PC-3 (cell line): ENCODE data around the gene MCU. TPM values are rescaled to one million over a fixed set of nuclear protein-coding genes. Genes with fewer than 3 reads are reported as not detected.
"Not testable (repeated sequence)": the region's sequence is repeated elsewhere in the genome, so short reads cannot be mapped to it uniquely, and the experiment has no call there.

ENCODE experiments used
- ATAC-seq: fragments of 200-7000 bp; cut with Tn5 transposase; 2 replicates; pipeline ENCODE4 v1.9.1; 2020; ENCODE audit warnings: mild to moderate bottlenecking, moderate library complexity
- BruUV-seq: library from RNA; stranded (reverse); fragments of 400-500 nt; replicated peaks from 2 replicates; lab custom pipeline; 2021; lab: Mats Ljungman, UMichigan
- CTCF ChIA-PET: fragments of 300-600 bp; sonication (Branson Sonifier 250); formaldehyde crosslinking; loops from one replicate; lab custom pipeline; 2022; ENCODE audit warnings: antibody characterized with exemption; lab: Charles Lee
- POLR2A ChIA-PET: fragments of 300-600 bp; sonication (Branson Sonifier 250); formaldehyde crosslinking; loops from one replicate; lab custom pipeline; 2022; ENCODE audit warnings: antibody characterized with exemption; ENCODE audit not compliant: unreplicated experiment; lab: Charles Lee
- DNase-seq: peaks from one replicate; pipeline ENCODE4 v3.0.0-alpha.2; 2015
- H2AFZ ChIP-seq: fragments of 300-600 bp; sonication (generic); 2 replicates; pipeline ENCODE4 v1.6.0; 2016; ENCODE audit warnings: antibody characterized with exemption, low read length
- H3F3A ChIP-seq: fragments of 300-600 bp; sonication (generic); one replicate; pipeline ENCODE4 v1.6.0; 2017; ENCODE audit warnings: antibody characterized with exemption, low read length, control low read depth, mild to moderate bottlenecking; ENCODE audit not compliant: unreplicated experiment
- H3K27ac ChIP-seq: fragments of 300-600 bp; sonication (generic); 2 replicates; pipeline ENCODE4 v1.5.1; 2016; ENCODE audit warnings: mild to moderate bottlenecking, low read length
- H3K27me3 ChIP-seq: fragments of 300-600 bp; sonication (generic); 2 replicates; pipeline ENCODE4 v1.6.1; 2016; ENCODE audit warnings: low read length, mixed read lengths
- H3K36me3 ChIP-seq: fragments of 300-600 bp; sonication (generic); 2 replicates; pipeline ENCODE4 v1.6.1; 2016; ENCODE audit warnings: low read depth, mixed run types, low read length, mixed read lengths
- H3K4me1 ChIP-seq: fragments of 300-600 bp; sonication (generic); 2 replicates; pipeline ENCODE4 v1.5.1; 2016; ENCODE audit warnings: low read length; ENCODE audit not compliant: insufficient read depth
- H3K4me2 ChIP-seq: fragments of 300-600 bp; sonication (generic); 2 replicates; pipeline ENCODE4 v1.6.0; 2016; ENCODE audit warnings: low read length
- H3K4me3 ChIP-seq: fragments of 300-600 bp; sonication (generic); 2 replicates; pipeline ENCODE4 v1.5.1; 2016; ENCODE audit warnings: mild to moderate bottlenecking, low read length, mixed read lengths
- H3K79me2 ChIP-seq: fragments of 300-600 bp; sonication (generic); 2 replicates; pipeline ENCODE4 v1.6.1; 2017; ENCODE audit warnings: low read length, mixed read lengths
- H3K9ac ChIP-seq: fragments of 300-600 bp; sonication (generic); 2 replicates; pipeline ENCODE4 v1.6.0; 2016; ENCODE audit warnings: mild to moderate bottlenecking, low read length
- H3K9me2 ChIP-seq: fragments of 300-600 bp; sonication (generic); replicated peaks from 2 replicates; pipeline ENCODE4 v1.6.1; 2016; ENCODE audit warnings: mixed run types, low read length, mixed read lengths
- H3K9me3 ChIP-seq: fragments of 300-600 bp; sonication (generic); 2 replicates; pipeline ENCODE4 v1.6.1; 2016; ENCODE audit warnings: low read length, mixed read lengths
- H4K20me1 ChIP-seq: fragments of 300-600 bp; sonication (generic); 2 replicates; pipeline ENCODE4 v1.6.1; 2016; ENCODE audit warnings: low read length, mixed read lengths
- CTCF ChIP-seq: fragments of 300-600 bp; sonication (generic); conservative IDR thresholded peaks from 2 replicates; pipeline ENCODE4 v1.5.1; 2017; ENCODE audit warnings: antibody characterized with exemption, low read depth, mild to moderate bottlenecking, low read length
- EZH2 ChIP-seq: fragments of 300-600 bp; sonication (generic); IDR thresholded peaks from one replicate; pipeline ENCODE4 v1.6.1; 2017; ENCODE audit warnings: antibody characterized with exemption, mild to moderate bottlenecking, low read length; ENCODE audit not compliant: unreplicated experiment
- EZH2phosphoT487 ChIP-seq: fragments of 300-600 bp; sonication (generic); IDR thresholded peaks from 2 replicates; pipeline ENCODE4 v1.6.1; 2018; ENCODE audit warnings: mild to moderate bottlenecking, antibody characterized with exemption, low read length, borderline replicate concordance
- intact Hi-C: fragments of 100-400 bp; cut with micrococcal nuclease; formaldehyde crosslinking; loops from 2 replicates; pipeline ENCODE4 v1.9.0; 2023
- total RNA-seq: library from RNA; depleted of rRNA; stranded (reverse); fragments of >200 nt; gene quantifications from 2 replicates; pipeline ENCODE4 v1.2.3, GENCODE V29; 2014

The MCU gene
- total RNA-seq, 1 experiment from 2014 or later = 21.5 TPM

GRCh38 chr10:72695496-72695895, 3.6 kb downstream of the MCU start:
- intact Hi-C loops = no loop called here

GRCh38 chr10:72697716-72698115, 5.8 kb downstream of the MCU start:
- CTCF ChIA-PET = interaction anchor here (0.7 kb wide), 1 partner anchor 223 kb away, joined by 3 read pairs; no protein-coding TSS in a partner anchor
- DNase-seq = no peak
- Histone ChIP-seq H3K27me3 (no peaks in the 10 kb centered on the region), H3K4me2 (no peak overlapping the region), H3K79me2 (peaks cover 97% of the 10 kb centered on the region), H3K9me3 (no peaks in the 10 kb centered on the region), H3K9ac (no peak overlapping the region), H3K27ac (no peak overlapping the region), H2AFZ (no peak overlapping the region), H4K20me1 (peaks cover 28% of the 10 kb centered on the region), H3F3A (no peaks in the 10 kb centered on the region), H3K9me2 (no peaks in the 10 kb centered on the region), H3K4me3 (no peak overlapping the region), H3K4me1 (peaks cover 18% of the 10 kb centered on the region), H3K36me3 (no peaks in the 10 kb centered on the region)
- no peak for ATAC-seq
- intact Hi-C loops = no loop called here
- TF ChIP-seq EZH2phosphoT487 = no peak
- no peak for TF ChIP-seq EZH2
- TF ChIP-seq CTCF = no peak
- POLR2A ChIA-PET = no interaction called here
- BruUV-seq = no TSS peak

More at GRCh38 chr10:72695496-72695895, 3.6 kb downstream of the MCU start:
- Histone ChIP-seq H3K4me1 (peaks cover 26% of the 10 kb centered on the region), H2AFZ (no peak overlapping the region), H3K27me3 (no peaks in the 10 kb centered on the region), H3K9me3 (no peaks in the 10 kb centered on the region), H3K9ac (no peak overlapping the region), H3K9me2 (no peaks in the 10 kb centered on the region), H3K27ac (no peak overlapping the region), H3K36me3 (no peaks in the 10 kb centered on the region), H3F3A (no peaks in the 10 kb centered on the region), H3K4me2 (peak overlapping the region; percentile 94; the same call in 1 of the 2 replicates), H3K79me2 (peaks cover 79% of the 10 kb centered on the region), H3K4me3 (no peak overlapping the region), H4K20me1 (peaks cover 28% of the 10 kb centered on the region)
- ATAC-seq (no peak), DNase-seq (no peak)
- TF ChIP-seq CTCF (no peak), EZH2 (no peak), EZH2phosphoT487 (no peak)
- POLR2A ChIA-PET = no interaction called here
- CTCF ChIA-PET = no interaction called here
- BruUV-seq = no TSS peak

- H3K4me1 ChIP-seq, H4K20me1 ChIP-seq, POLR2A ChIA-PET, BruUV-seq, H3K27me3 ChIP-seq, H3K36me3 ChIP-seq, intact Hi-C loops, H3K9ac ChIP-seq, H3K27ac ChIP-seq, H3K9me3 ChIP-seq, ATAC-seq, H3K4me3 ChIP-seq, H3K9me2 ChIP-seq, H3K4me2 ChIP-seq, CTCF ChIA-PET, H2AFZ ChIP-seq, DNase-seq, H3F3A ChIP-seq: not testable (repeated sequence)
- peaks cover 62% of the 10 kb centered on the region for H3K79me2 ChIP-seq
Observed at GRCh38 chr10:72702465-72702864, 10.5 kb downstream of the MCU start.
